ENCODE measurements around the gene RPUSD4. TPM values are rescaled to one million over a fixed set of nuclear protein-coding genes. Genes with fewer than 3 reads are reported as not detected.

Gene RPUSD4
- total RNA-seq, 4 donors from 2014 or later, result 11.7 to 35.3 (median 23.6) TPM

DNA sequence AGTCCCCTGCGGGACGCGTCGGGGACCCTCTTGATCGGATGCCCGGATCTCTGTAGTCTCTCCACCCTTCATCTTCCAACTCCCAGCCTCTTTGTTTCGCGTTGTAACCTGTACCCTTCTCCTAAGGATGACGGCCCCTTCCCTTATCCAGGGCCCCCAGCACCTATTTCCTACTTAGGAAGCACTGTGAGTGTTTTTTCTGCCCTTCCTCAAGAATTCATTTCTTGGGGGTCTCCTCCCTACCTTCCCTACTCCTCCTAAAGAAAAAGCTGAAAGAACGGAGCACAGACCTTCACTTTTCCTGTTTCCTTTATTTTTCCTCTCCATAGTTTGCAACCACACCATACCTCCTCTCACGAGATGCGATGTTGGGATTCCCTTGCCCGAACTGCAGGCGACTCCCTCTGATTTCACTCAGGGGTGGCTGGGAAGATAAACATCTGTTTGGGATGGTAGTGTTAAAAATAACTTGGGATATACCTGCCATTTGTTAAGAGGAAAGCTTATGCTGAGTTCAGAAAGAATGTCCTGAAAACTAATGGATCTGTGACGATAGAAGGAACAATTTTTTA lies 725 bp upstream of the RPUSD4 start:
- peak overlapping the region; percentile 77 to 90 (median 85) for H3K4me3 ChIP-seq
- peaks cover 0 to 39% (median 5%) of the 10 kb centered on the region in 4 donors for H3K4me1 ChIP-seq
- peak overlapping the region; percentile 65 to 70 (median 67) for H3K27ac ChIP-seq
- H3K27me3 ChIP-seq, result no peaks in the 10 kb centered on the region
- no peaks in the 10 kb centered on the region for H3K9me3 ChIP-seq
- DNase-seq, result no peak
- H3K36me3 ChIP-seq, result peaks cover 0 to 22% (median 0%) of the 10 kb centered on the region in 3 donors
- TF ChIP-seq, protein P1, sequence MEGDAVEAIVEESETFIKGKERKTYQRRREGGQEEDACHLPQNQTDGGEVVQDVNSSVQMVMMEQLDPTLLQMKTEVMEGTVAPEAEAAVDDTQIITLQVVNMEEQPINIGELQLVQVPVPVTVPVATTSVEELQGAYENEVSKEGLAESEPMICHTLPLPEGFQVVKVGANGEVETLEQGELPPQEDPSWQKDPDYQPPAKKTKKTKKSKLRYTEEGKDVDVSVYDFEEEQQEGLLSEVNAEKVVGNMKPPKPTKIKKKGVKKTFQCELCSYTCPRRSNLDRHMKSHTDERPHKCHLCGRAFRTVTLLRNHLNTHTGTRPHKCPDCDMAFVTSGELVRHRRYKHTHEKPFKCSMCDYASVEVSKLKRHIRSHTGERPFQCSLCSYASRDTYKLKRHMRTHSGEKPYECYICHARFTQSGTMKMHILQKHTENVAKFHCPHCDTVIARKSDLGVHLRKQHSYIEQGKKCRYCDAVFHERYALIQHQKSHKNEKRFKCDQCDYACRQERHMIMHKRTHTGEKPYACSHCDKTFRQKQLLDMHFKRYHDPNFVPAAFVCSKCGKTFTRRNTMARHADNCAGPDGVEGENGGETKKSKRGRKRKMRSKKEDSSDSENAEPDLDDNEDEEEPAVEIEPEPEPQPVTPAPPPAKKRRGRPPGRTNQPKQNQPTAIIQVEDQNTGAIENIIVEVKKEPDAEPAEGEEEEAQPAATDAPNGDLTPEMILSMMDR (IDR thresholded peaks at IDR 0.05), result no peak
- no peak for TF ChIP-seq POLR2A (IDR thresholded peaks at IDR 0.05)

DNA sequence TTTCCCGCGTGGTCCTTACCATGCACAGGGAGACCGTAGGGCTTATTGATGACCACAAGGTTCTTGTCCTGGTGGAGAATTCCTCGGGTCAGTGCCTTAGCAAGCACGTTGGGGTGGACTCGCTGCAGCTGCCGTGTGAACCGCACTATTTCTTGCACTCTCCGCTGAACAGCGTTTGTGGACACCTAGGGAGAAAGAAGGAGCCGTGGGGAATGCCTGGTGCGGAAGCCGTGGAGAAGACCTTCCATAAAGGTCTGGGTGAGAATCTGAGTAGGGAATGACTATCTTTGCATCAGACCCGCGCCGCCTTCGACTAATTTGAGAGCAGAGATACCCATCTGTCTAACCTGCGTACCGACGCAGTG lies 597 bp downstream of the RPUSD4 start:
- H3K36me3 ChIP-seq, result peaks cover 0 to 32% (median 0%) of the 10 kb centered on the region in 3 donors
- DNase-seq, result peak in 1 of 3 donors; percentile 61
- H3K9me3 ChIP-seq, result no peaks in the 10 kb centered on the region
- no peaks in the 10 kb centered on the region for H3K27me3 ChIP-seq
- TF ChIP-seq POLR2A (IDR thresholded peaks at IDR 0.05), result no peak
- TF ChIP-seq, protein P1 (IDR thresholded peaks at IDR 0.05), result no peak
- peak overlapping the region; percentile 77 to 90 (median 85) for H3K4me3 ChIP-seq
- peak overlapping the region in 3 of 4 donors; percentile 66 to 70 (median 68) for H3K27ac ChIP-seq
- H3K4me1 ChIP-seq, result peaks cover 0 to 34% (median 5%) of the 10 kb centered on the region in 4 donors

DNA sequence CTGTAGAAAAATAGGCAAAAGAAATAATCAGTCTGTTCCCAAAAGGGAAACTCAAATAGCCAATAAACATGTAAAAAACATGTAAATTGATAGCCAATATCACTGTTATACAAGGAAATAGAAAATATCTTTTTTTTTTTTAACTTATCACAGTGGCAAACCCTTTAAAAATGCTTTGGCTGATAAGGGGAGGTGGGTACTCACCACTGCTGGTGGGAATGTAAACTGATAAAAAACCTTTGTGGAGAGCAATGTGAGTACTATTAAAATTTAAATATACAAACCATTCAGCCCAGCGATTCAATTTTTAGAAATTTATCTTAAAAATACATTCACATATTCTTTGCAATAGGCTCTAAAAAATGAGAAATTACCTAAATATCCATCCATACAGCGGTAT lies 3.6 kb downstream of the RPUSD4 start:
- Histone ChIP-seq H3K4me3 (no peak overlapping the region), H3K27me3 (no peaks in the 10 kb centered on the region), H3K9me3 (no peaks in the 10 kb centered on the region), H3K36me3 (peaks cover 0 to 61% (median 0%) of the 10 kb centered on the region in 3 donors), H3K27ac (no peak overlapping the region), H3K4me1 (peaks cover 0 to 15% (median 5%) of the 10 kb centered on the region in 4 donors)
- TF ChIP-seq POLR2A (IDR thresholded peaks at IDR 0.05), result no peak
- TF ChIP-seq, protein P1 (IDR thresholded peaks at IDR 0.05), result no peak
- DNase-seq, result no peak

DNA sequence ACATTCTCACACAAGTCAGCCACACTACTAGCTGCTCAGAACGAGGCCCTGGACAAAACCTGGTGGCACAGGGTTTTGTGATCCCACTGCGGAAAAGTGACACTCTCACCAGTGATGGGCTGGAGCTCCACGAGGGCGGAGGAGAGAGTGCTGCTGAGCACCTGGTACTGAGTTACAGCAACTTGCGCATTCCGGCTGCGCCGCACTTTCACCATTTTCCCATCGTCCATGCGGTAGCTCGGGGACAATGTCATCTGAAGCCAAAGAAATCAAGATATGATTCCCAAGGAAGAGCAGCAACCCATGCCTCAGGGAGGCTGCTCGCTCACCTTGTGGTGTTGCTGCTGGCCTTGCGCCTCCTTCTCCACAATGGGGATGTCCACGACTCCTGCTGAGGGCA lies 6.1 kb downstream of the RPUSD4 start:
- no peaks in the 10 kb centered on the region for H3K9me3 ChIP-seq
- H3K36me3 ChIP-seq, result peaks cover 0 to 87% (median 6%) of the 10 kb centered on the region in 3 donors
- TF ChIP-seq, protein P1 (IDR thresholded peaks at IDR 0.05), result no peak
- H3K27ac ChIP-seq, result no peak overlapping the region
- no peak for DNase-seq
- H3K4me3 ChIP-seq, result no peak overlapping the region
- H3K4me1 ChIP-seq, result peaks cover 0 to 1% (median 0%) of the 10 kb centered on the region in 4 donors
- no peaks in the 10 kb centered on the region for H3K27me3 ChIP-seq

DNA sequence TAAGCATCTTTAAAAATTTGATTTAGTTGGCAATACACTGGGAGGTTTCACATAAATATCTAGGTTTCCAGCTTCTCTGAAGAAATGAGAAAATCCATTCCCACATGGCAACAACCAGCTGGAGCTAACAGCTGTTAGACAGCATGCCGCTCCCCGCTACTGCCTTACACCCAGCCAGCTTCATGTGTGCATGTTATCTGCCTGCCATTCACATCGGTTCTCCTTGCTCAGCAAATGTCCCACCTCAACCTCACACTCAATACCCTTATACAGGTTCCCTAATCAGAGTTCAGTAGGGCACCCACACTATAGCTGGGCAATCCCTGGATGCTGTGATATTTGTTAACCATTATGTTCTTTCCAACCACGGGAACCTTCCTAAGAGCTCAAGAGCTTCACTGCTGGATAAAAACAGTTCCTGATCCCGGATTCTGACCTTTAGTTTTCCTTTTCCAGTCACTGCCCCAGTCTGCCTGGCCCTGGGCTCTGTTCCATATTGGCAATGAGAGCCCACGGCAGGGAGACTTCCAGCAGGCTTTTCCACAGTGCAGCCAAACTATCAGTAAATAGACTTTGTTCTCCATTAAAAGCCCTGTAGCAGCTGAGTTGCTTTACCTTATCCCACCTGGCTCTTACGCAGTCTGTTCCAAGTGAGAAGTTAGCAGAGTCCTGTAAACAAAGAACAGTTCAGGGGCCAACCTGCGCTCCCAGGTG lies 8.6 kb downstream of the RPUSD4 start:
- Histone ChIP-seq H3K36me3 (peaks cover 0 to 86% (median 6%) of the 10 kb centered on the region in 3 donors), H3K4me1 (no peaks in the 10 kb centered on the region), H3K27ac (no peak overlapping the region), H3K4me3 (no peak overlapping the region), H3K9me3 (no peaks in the 10 kb centered on the region), H3K27me3 (no peaks in the 10 kb centered on the region)
- no peak for DNase-seq
- TF ChIP-seq, protein P1 (IDR thresholded peaks at IDR 0.05), result no peak
- TF ChIP-seq POLR2A (IDR thresholded peaks at IDR 0.05), result no peak
